ENCODE measurements around the gene ADARB1.
A peak's percentile ranks its signal among the peaks of the same experiment; 100 is the strongest.

Gene ADARB1

GRCh38 chr21:45054927-45055612 is 19.3 kb upstream of the ADARB1 start:
- DNase-seq (ENCODE audit: low read depth) = no peak

- DNase-seq (ENCODE audit: low read depth) = peak; percentile 41
These were observed 18.5 kb upstream of the ADARB1 start for GRCh38 chr21:45055861-45056260.

GRCh38 chr21:45056296-45056904 is 18.0 kb upstream of the ADARB1 start:
- DNase-seq (ENCODE audit: low read depth) = no peak

- no peak for DNase-seq (ENCODE audit: low read depth)
These were observed 17.3 kb upstream of the ADARB1 start for GRCh38 chr21:45056917-45057560.

- DNase-seq (ENCODE audit: low read depth) = no peak
These were observed 16.5 kb upstream of the ADARB1 start for GRCh38 chr21:45057886-45058285.

- DNase-seq (ENCODE audit: low read depth) = no peak
These were observed 15.3 kb upstream of the ADARB1 start for GRCh38 chr21:45059121-45059520.

- no peak for DNase-seq (ENCODE audit: low read depth)
These were observed 14.3 kb upstream of the ADARB1 start for GRCh38 chr21:45060089-45060488.

GRCh38 chr21:45060675-45061311 is 13.6 kb upstream of the ADARB1 start:
- no peak for DNase-seq (ENCODE audit: low read depth)

GRCh38 chr21:45064091-45064490 is 10.3 kb upstream of the ADARB1 start:
- DNase-seq (ENCODE audit: low read depth) = no peak

GRCh38 chr21:45064618-45065399 is 9.6 kb upstream of the ADARB1 start:
- DNase-seq (ENCODE audit: low read depth) = no peak

- no peak for DNase-seq (ENCODE audit: low read depth)
These were observed 6.7 kb upstream of the ADARB1 start for GRCh38 chr21:45067462-45068285.

- DNase-seq (ENCODE audit: low read depth) = no peak
These were observed 5.3 kb upstream of the ADARB1 start for GRCh38 chr21:45069085-45069484.

GRCh38 chr21:45069711-45070110 is 4.7 kb upstream of the ADARB1 start:
- peak; percentile 48 for DNase-seq (ENCODE audit: low read depth)

GRCh38 chr21:45071078-45071873 is 3.1 kb upstream of the ADARB1 start:
- DNase-seq (ENCODE audit: low read depth) = no peak

- DNase-seq (ENCODE audit: low read depth) = no peak
These were observed 2.3 kb upstream of the ADARB1 start for GRCh38 chr21:45071874-45072737.

GRCh38 chr21:45072738-45073300 is 1.6 kb upstream of the ADARB1 start:
- DNase-seq (ENCODE audit: low read depth) = no peak

GRCh38 chr21:45073301-45074047 is 906 bp upstream of the ADARB1 start:
- peak; percentile 19 for DNase-seq (ENCODE audit: low read depth)
